ENCODE measurements around the gene PHTF1.

PHTF1 gene

GRCh38 chr1:113802367-113803007, 43.2 kb upstream of the PHTF1 start:
- TF ChIP-seq POLR2AphosphoS5 (IDR thresholded peaks at IDR 0.05; ENCODE audit: low read depth, low read length) = no peak
- TF ChIP-seq FOXP2 (optimal IDR thresholded peaks at IDR 0.05; ENCODE audit: borderline replicate concordance, extremely low read depth, extremely low read length, insufficient read depth) = no peak
- TF ChIP-seq SIN3A (IDR thresholded peaks at IDR 0.05; ENCODE audit: borderline replicate concordance, insufficient read depth, low read length) = no peak

DNA sequence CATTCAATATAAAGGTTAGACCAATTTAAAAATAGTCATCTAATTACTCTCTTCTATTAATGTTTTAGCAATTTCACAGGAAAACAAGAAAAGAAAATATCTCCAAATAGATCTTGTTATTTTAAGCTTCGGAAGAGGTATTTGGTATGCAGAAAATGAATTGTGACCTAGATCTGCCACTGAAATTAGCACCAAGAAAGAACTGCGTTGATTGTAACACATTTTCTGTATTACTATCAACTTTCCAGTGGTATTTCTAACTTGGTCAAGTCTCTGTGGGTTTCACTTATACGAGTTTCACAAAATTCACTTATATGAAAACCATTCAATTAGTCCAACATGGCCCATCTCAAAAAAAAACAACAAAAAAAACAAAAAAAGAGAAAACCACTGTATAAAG, 41.2 kb upstream of the PHTF1 start:
- TF ChIP-seq REST (IDR thresholded peaks at IDR 0.05; ENCODE audit: insufficient read depth in 1 of 2, low read depth in 2 of 2, low read length in 2 of 2) (no peak), POLR2AphosphoS5 (IDR thresholded peaks at IDR 0.05; ENCODE audit: low read depth, low read length) (no peak), FOXP2 (optimal IDR thresholded peaks at IDR 0.05; ENCODE audit: borderline replicate concordance, extremely low read depth, extremely low read length, insufficient read depth) (no peak), SIN3A (IDR thresholded peaks at IDR 0.05; ENCODE audit: borderline replicate concordance, insufficient read depth, low read length) (no peak), TAF1 (IDR thresholded peaks at IDR 0.05; ENCODE audit: borderline replicate concordance, insufficient read depth, low read length) (no peak)

DNA sequence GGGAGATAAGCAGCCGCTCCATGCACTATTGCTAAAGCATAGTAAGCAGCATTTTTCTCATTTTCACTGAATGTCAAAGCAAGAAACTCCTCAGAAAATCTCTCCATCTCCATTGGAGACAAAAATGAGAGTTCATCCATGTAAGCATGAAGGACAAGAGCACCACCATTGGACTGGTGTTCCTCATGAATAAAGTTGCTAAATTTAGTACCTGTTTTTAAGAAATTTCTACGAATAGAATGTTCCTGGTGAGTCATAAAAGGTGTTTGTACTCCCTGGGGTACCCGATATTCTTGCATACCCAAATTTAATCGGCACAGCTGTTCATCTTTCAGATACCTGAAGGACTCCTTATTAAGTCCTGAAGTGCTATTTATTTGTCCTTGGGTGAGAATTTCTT, 38.2 kb upstream of the PHTF1 start:
- TF ChIP-seq FOXP2 (optimal IDR thresholded peaks at IDR 0.05; ENCODE audit: borderline replicate concordance, extremely low read depth, extremely low read length, insufficient read depth) = no peak
- TF ChIP-seq SIN3A (IDR thresholded peaks at IDR 0.05; ENCODE audit: borderline replicate concordance, insufficient read depth, low read length) = no peak
- TF ChIP-seq TAF1 (IDR thresholded peaks at IDR 0.05; ENCODE audit: borderline replicate concordance, insufficient read depth, low read length) = no peak
- no peak for TF ChIP-seq POLR2AphosphoS5 (IDR thresholded peaks at IDR 0.05; ENCODE audit: low read depth, low read length)
- no peak for TF ChIP-seq REST (IDR thresholded peaks at IDR 0.05; ENCODE audit: insufficient read depth in 1 of 2, low read depth in 2 of 2, low read length in 2 of 2)

DNA sequence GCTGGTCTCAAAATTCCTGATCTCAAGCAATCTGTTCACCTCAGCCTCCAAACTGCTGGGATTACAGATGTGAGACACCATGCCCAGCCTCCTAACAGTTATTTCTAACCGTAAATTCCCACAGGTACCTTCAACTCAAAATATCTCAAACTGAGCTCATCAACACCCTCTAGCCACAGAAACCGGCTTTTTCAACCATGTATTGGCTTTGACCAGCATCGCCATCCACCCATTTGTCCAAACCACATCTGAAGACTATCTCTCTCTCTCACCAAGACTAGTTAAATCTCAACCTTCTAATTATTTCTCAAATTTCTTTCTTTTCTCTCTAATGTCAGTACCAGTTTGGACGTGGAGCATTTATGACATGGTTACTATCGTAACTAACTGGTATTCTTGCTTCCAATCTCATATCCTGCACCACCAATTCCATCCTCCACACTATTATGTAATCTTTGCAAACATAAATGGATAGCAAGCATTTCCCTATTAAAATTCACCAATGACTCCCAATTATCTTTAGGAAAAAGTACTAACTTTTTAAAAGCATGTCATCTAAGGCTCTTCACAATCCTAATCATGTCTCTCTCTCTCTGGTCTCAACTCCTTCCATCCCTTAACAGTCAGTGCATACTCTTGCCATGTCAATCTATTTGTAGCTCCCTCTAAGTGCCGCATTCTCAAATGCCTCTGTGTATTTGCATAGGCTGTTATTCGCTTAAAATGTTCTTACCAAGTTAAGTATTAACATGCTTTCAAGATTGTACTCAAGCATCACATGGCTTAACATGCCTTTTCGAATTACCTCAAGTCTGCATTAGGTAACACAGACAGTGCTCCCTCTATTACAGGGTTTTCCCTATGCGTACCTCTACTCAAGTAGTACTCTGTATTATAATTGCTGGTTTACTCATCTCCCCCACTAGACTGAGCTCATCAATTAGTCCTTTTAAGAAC, 34.9 kb upstream of the PHTF1 start:
- TF ChIP-seq TAF1 (IDR thresholded peaks at IDR 0.05; ENCODE audit: borderline replicate concordance, insufficient read depth, low read length) (no peak), SIN3A (IDR thresholded peaks at IDR 0.05; ENCODE audit: borderline replicate concordance, insufficient read depth, low read length) (no peak), POLR2AphosphoS5 (IDR thresholded peaks at IDR 0.05; ENCODE audit: low read depth, low read length) (no peak), REST (IDR thresholded peaks at IDR 0.05; ENCODE audit: insufficient read depth in 1 of 2, low read depth in 2 of 2, low read length in 2 of 2) (no peak), FOXP2 (optimal IDR thresholded peaks at IDR 0.05; ENCODE audit: borderline replicate concordance, extremely low read depth, extremely low read length, insufficient read depth) (no peak)

GRCh38 chr1:113792986-113793385, 33.7 kb upstream of the PHTF1 start:
- TF ChIP-seq POLR2AphosphoS5 (IDR thresholded peaks at IDR 0.05; ENCODE audit: low read depth, low read length) = no peak
- no peak for TF ChIP-seq SIN3A (IDR thresholded peaks at IDR 0.05; ENCODE audit: borderline replicate concordance, insufficient read depth, low read length)
- TF ChIP-seq TAF1 (IDR thresholded peaks at IDR 0.05; ENCODE audit: borderline replicate concordance, insufficient read depth, low read length) = no peak
- no peak for TF ChIP-seq FOXP2 (optimal IDR thresholded peaks at IDR 0.05; ENCODE audit: borderline replicate concordance, extremely low read depth, extremely low read length, insufficient read depth)
- no peak for TF ChIP-seq REST (IDR thresholded peaks at IDR 0.05; ENCODE audit: insufficient read depth in 1 of 2, low read depth in 2 of 2, low read length in 2 of 2)
